OCI-LY3 (cell line): Measurements from ENCODE around the gene DRD2.

Source experiments
- H2AFZ ChIP-seq: fragments of 200-600, 300-600 bp; shearing (Covaris generic); 2 replicates; pipeline ENCODE4 v1.6.0; 2014; ENCODE audit warnings: antibody characterized with exemption, low read depth, low read length
- H3K27ac ChIP-seq: fragments of 200-600, 300-600 bp; sonication (generic); 2 replicates; pipeline ENCODE4 v1.5.1; 2014; ENCODE audit warnings: mild to moderate bottlenecking, low read length, moderate library complexity, mixed read lengths
- H3K27me3 ChIP-seq: fragments of 200-600, 300-600 bp; sonication (generic); 2 replicates; pipeline ENCODE4 v1.6.1; 2014; ENCODE audit warnings: low read depth, low read length, mixed read lengths
- H3K36me3 ChIP-seq: fragments of 200-600, 300-600 bp; sonication (generic); replicated peaks from 2 replicates; pipeline ENCODE3; 2014; ENCODE audit warnings: low read depth, low read length, mixed read lengths
- H3K4me1 ChIP-seq: fragments of 300-600, 200-600 bp; sonication (generic); 2 replicates; pipeline ENCODE4 v1.6.1; 2014; ENCODE audit warnings: low read length, mixed read lengths
- H3K4me2 ChIP-seq: fragments of 200-600, 300-600 bp; sonication (generic); 2 replicates; pipeline ENCODE4 v1.6.1; 2014; ENCODE audit warnings: low read length, mixed read lengths
- H3K4me3 ChIP-seq: fragments of 300-600, 200-600 bp; sonication (generic); 2 replicates; pipeline ENCODE4 v1.5.1; 2014; ENCODE audit warnings: antibody characterized with exemption, mild to moderate bottlenecking, low read length, moderate library complexity
- H3K79me2 ChIP-seq: fragments of 300-600, 200-600 bp; shearing (Covaris generic); 2 replicates; pipeline ENCODE4 v1.6.1; 2014; ENCODE audit warnings: mild to moderate bottlenecking, low read length, mixed read lengths
- H3K9ac ChIP-seq: fragments of 300-600, 200-600 bp; shearing (Covaris generic); 2 replicates; pipeline ENCODE4 v1.6.0; 2014; ENCODE audit warnings: mild to moderate bottlenecking, low read length, moderate library complexity
- H3K9me3 ChIP-seq: fragments of 200-600, 300-600 bp; shearing (Covaris generic); 2 replicates; pipeline ENCODE4 v1.6.1; 2014; ENCODE audit warnings: low read length, mixed read lengths; ENCODE audit not compliant: insufficient read depth
- H4K20me1 ChIP-seq: fragments of 200-600, 300-600 bp; sonication (generic); 2 replicates; pipeline ENCODE4 v1.6.1; 2016; ENCODE audit warnings: low read length, mixed read lengths; ENCODE audit not compliant: insufficient read depth
- EZH2phosphoT487 ChIP-seq: fragments of 200-600 bp; shearing (Covaris generic); IDR thresholded peaks from 2 replicates; pipeline ENCODE4 v1.6.1; 2018; ENCODE audit warnings: antibody characterized with exemption, mixed run types, low read depth
- TF ChIP-seq, protein P1 (sequence below): fragments of 200-600, 300-600 bp; sonication (generic); IDR thresholded peaks from 2 replicates; pipeline ENCODE4 v1.5.1; 2014; ENCODE audit warnings: antibody characterized with exemption, low read length, low read depth

Gene DRD2

DNA sequence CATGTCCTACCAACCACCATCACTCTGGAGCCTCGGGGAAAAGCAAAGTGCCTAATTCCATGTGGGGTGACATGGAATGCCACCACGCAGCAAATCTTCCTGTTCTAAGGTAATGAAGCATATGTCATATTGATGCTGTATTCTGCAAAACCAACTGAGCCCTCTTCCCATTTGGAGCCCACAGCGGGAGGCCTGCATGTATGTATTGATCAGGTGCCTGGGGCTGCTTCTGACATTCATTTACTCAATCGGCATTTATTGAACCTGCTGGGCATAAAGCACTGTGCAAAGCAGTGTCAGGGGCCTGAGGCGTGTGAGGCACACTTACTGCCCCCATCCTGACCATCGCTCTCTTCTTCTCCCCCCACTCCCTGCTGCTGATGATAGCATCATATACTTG lies 48.5 kb downstream of the DRD2 start:
- no peak overlapping the region for H3K4me2 ChIP-seq
- H3K36me3 ChIP-seq: no peaks in the 10 kb centered on the region
- no peaks in the 10 kb centered on the region for H4K20me1 ChIP-seq
- no peak overlapping the region for H3K9ac ChIP-seq
- no peaks in the 10 kb centered on the region for H3K79me2 ChIP-seq
- H3K9me3 ChIP-seq: no peaks in the 10 kb centered on the region
- no peak overlapping the region for H2AFZ ChIP-seq
- H3K4me1 ChIP-seq: no peaks in the 10 kb centered on the region
- H3K4me3 ChIP-seq: no peak overlapping the region
- peaks cover 3% of the 10 kb centered on the region; the same call in 1 of the 2 replicates for H3K27me3 ChIP-seq
- TF ChIP-seq, protein P1, sequence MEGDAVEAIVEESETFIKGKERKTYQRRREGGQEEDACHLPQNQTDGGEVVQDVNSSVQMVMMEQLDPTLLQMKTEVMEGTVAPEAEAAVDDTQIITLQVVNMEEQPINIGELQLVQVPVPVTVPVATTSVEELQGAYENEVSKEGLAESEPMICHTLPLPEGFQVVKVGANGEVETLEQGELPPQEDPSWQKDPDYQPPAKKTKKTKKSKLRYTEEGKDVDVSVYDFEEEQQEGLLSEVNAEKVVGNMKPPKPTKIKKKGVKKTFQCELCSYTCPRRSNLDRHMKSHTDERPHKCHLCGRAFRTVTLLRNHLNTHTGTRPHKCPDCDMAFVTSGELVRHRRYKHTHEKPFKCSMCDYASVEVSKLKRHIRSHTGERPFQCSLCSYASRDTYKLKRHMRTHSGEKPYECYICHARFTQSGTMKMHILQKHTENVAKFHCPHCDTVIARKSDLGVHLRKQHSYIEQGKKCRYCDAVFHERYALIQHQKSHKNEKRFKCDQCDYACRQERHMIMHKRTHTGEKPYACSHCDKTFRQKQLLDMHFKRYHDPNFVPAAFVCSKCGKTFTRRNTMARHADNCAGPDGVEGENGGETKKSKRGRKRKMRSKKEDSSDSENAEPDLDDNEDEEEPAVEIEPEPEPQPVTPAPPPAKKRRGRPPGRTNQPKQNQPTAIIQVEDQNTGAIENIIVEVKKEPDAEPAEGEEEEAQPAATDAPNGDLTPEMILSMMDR: no peak
- no peak for TF ChIP-seq EZH2phosphoT487
- no peak overlapping the region for H3K27ac ChIP-seq

DNA sequence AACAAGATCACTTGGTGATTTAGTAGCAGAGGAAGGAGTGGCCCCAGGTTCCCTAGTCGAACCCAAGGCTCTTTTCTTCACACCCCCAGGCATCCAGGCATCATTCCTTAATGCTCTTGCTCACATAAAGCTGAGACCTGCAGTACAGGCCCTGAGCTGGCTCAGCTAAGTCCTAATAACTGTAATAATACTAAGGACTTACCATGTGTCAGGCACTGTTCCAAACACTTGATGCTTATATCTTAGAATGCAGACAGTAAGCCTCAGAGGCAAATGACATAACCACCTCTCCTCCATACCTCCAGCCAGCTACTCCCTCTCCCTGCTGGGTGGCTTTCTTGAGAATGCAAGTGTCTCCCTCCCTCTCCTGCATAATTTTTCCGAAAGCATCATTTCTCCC lies 54.4 kb downstream of the DRD2 start:
- Histone ChIP-seq H3K36me3 (no peaks in the 10 kb centered on the region), H3K4me3 (no peak overlapping the region), H2AFZ (no peak overlapping the region), H3K27ac (no peak overlapping the region), H3K27me3 (peaks cover 9% of the 10 kb centered on the region; the same call in 1 of the 2 replicates), H3K4me2 (no peak overlapping the region), H3K9ac (no peak overlapping the region), H4K20me1 (no peaks in the 10 kb centered on the region), H3K9me3 (no peaks in the 10 kb centered on the region), H3K79me2 (no peaks in the 10 kb centered on the region), H3K4me1 (no peaks in the 10 kb centered on the region)
- TF ChIP-seq, protein P1: no peak
- no peak for TF ChIP-seq EZH2phosphoT487

DNA sequence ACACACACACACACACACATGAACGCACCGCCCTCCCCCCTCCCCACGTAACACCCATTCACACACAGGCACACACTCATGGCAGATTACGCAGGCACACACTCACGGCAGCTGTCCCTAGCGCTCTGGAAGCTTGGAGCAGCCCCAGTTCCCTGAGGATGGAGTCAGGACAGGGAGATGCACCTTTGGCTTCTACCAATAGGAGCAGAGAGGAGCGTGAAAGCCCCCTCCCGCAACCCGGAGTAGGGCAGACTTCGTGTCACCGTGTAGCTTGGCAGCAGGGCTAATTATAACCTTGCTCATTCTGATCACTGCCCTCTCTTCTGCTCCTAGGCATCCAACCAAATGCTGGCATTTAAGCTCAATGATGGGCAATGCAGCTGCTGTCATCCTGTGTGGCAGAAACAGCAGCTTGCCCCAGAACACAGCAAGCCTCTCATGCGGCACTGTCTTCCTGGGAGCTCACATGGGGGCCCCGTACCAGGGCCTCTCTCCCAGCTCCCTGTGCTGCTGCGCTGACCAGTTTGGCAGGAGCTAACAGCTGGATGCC lies 55.7 kb downstream of the DRD2 start:
- TF ChIP-seq, protein P1: no peak
- TF ChIP-seq EZH2phosphoT487: no peak
- no peak overlapping the region for H3K27ac ChIP-seq
- H3K27me3 ChIP-seq: peaks cover 9% of the 10 kb centered on the region; the same call in 1 of the 2 replicates
- H3K9me3 ChIP-seq: no peaks in the 10 kb centered on the region
- H3K36me3 ChIP-seq: no peaks in the 10 kb centered on the region
- H3K9ac ChIP-seq: no peak overlapping the region
- no peaks in the 10 kb centered on the region for H4K20me1 ChIP-seq
- H3K4me3 ChIP-seq: no peak overlapping the region
- H2AFZ ChIP-seq: no peak overlapping the region
- no peaks in the 10 kb centered on the region for H3K79me2 ChIP-seq
- no peak overlapping the region for H3K4me2 ChIP-seq
- no peaks in the 10 kb centered on the region for H3K4me1 ChIP-seq

DNA sequence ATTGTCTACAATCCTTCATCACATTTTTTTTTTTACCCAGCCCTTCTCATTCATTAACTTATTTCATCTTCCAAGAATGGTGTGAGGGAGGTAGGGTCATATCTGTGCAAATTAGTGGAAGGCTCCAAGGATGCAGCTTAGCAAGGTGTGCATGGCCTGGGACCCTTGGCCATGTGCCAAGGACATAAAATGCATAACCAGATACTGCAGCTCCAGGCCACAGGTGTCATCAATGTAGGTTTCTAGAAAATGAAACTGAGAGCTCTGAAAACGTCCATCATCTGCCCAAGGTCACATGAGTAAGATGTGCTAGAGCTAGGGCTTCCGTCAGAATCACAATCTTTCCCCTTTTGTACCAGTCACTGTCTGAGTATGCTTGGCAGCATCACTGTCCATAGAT lies 57.8 kb downstream of the DRD2 start:
- TF ChIP-seq, protein P1: no peak
- no peak for TF ChIP-seq EZH2phosphoT487
- Histone ChIP-seq H3K27me3 (peaks cover 9% of the 10 kb centered on the region; the same call in 1 of the 2 replicates), H3K4me3 (no peak overlapping the region), H3K9me3 (no peaks in the 10 kb centered on the region), H3K27ac (no peak overlapping the region), H3K36me3 (no peaks in the 10 kb centered on the region), H3K9ac (no peak overlapping the region), H3K4me1 (no peaks in the 10 kb centered on the region), H4K20me1 (no peaks in the 10 kb centered on the region), H3K4me2 (no peak overlapping the region), H2AFZ (no peak overlapping the region), H3K79me2 (no peaks in the 10 kb centered on the region)
